PC-9 (cell line): Measurements from ENCODE around the gene SERINC2. TPM values are rescaled to one million over a fixed set of nuclear protein-coding genes. Genes with fewer than 3 reads are reported as not detected.
"Not testable (repeated sequence)": the region's sequence is repeated elsewhere in the genome, so short reads cannot be mapped to it uniquely, and the experiment has no call there.

ENCODE experiments used
- BruUV-seq: library from RNA; stranded (reverse); fragments of 400-500 nt; replicated peaks from 2 replicates; lab custom pipeline; 2021; lab: Mats Ljungman, UMichigan
- CTCF ChIA-PET: fragments of 300-600 bp; sonication (Branson Sonifier 250); formaldehyde crosslinking; loops from one replicate; lab custom pipeline; 2022; ENCODE audit warnings: antibody characterized with exemption; lab: Charles Lee
- POLR2A ChIA-PET: fragments of 300-600 bp; sonication (Branson Sonifier 250); formaldehyde crosslinking; loops from one replicate; lab custom pipeline; 2022; ENCODE audit warnings: antibody characterized with exemption; ENCODE audit not compliant: unreplicated experiment; lab: Charles Lee
- DNase-seq, 2 experiments: peaks; one replicate each; pipeline versions ENCODE4 v3.0.0 to v3.0.0-alpha.2; 2015 to 2022; ENCODE audit warnings: mixed read lengths in 1 of 2
- H2AFZ ChIP-seq: fragments of 200-600 bp; sonication (generic); 2 replicates; pipeline ENCODE4 v1.8.1; 2017; ENCODE audit warnings: antibody characterized with exemption
- H3F3A ChIP-seq: fragments of 200-600 bp; sonication (generic); 2 replicates; pipeline ENCODE4 v1.8.1; 2017; ENCODE audit warnings: antibody characterized with exemption, mild to moderate bottlenecking, low read depth; ENCODE audit not compliant: insufficient read depth
- H3K27ac ChIP-seq: fragments of 200-600 bp; sonication (generic); 2 replicates; pipeline ENCODE4 v1.6.1; 2016; ENCODE audit warnings: mixed run types
- H3K27me3 ChIP-seq: fragments of 200-600 bp; sonication (generic); 2 replicates; pipeline ENCODE4 v1.6.1; 2016; ENCODE audit warnings: low read depth, mixed run types; ENCODE audit not compliant: insufficient read depth
- H3K36me3 ChIP-seq: fragments of 200-600 bp; sonication (generic); 2 replicates; pipeline ENCODE4 v1.6.1; 2016; ENCODE audit warnings: low read depth, mixed run types
- H3K4me1 ChIP-seq: fragments of 200-600 bp; sonication (generic); replicated peaks from 2 replicates; pipeline ENCODE4 v1.6.1; 2016; ENCODE audit warnings: mixed run types; ENCODE audit not compliant: insufficient read depth
- H3K4me2 ChIP-seq: fragments of 200-600 bp; sonication (generic); 2 replicates; pipeline ENCODE4 v1.6.1; 2017; ENCODE audit warnings: mixed run types
- H3K4me3 ChIP-seq: fragments of 200-600 bp; sonication (generic); 2 replicates; pipeline ENCODE4 v1.6.1; 2016; ENCODE audit warnings: mixed run types
- H3K79me2 ChIP-seq: fragments of 200-600 bp; sonication (generic); 2 replicates; pipeline ENCODE4 v1.6.1; 2017; ENCODE audit warnings: low read depth, mixed run types
- H3K9me2 ChIP-seq: fragments of 200-600 bp; sonication (generic); 2 replicates; pipeline ENCODE4 v1.8.1; 2017; ENCODE audit warnings: mild to moderate bottlenecking; ENCODE audit not compliant: insufficient read depth
- H3K9me3 ChIP-seq: fragments of 200-600 bp; sonication (generic); 2 replicates; pipeline ENCODE4 v1.8.1; 2016; ENCODE audit warnings: low read depth; ENCODE audit not compliant: insufficient read depth
- H4K20me1 ChIP-seq: fragments of 200-600 bp; sonication (generic); 2 replicates; pipeline ENCODE4 v1.8.1; 2017; ENCODE audit not compliant: insufficient read depth
- EZH2 ChIP-seq: fragments of 200-600 bp; sonication (generic); IDR thresholded peaks from 2 replicates; pipeline ENCODE4 v1.8.0; 2017; ENCODE audit warnings: antibody characterized with exemption, low read depth
- intact Hi-C: fragments of 100-400 bp; cut with micrococcal nuclease; formaldehyde crosslinking; loops from one replicate; pipeline ENCODE4 v1.10.0; 2022; ENCODE audit not compliant: unreplicated experiment
- total RNA-seq: library from RNA; stranded (reverse); gene quantifications from 2 replicates; pipeline ENCODE4 v1.2.3, GENCODE V29; 2021
- TF ChIP-seq, protein P1 (sequence below): fragments of 200-600 bp; sonication (generic); conservative IDR thresholded peaks from 2 replicates; pipeline ENCODE4 v1.6.1; 2017; ENCODE audit warnings: mixed run types, antibody characterized with exemption, mild to moderate bottlenecking, moderate library complexity

The SERINC2 gene
- total RNA-seq, 1 experiment from 2014 or later: 36.0 TPM

GRCh38 chr1:31476891-31477846 is 64.2 kb downstream of the SERINC2 start:
- peaks cover 33% of the 10 kb centered on the region for H3K4me1 ChIP-seq
- peak overlapping the region; percentile 68 for H3K4me2 ChIP-seq
- intact Hi-C loops: loop anchor here (1.0 to 2.0 kb wide), 2 partner anchors 34 to 71 kb away; no protein-coding TSS in a partner anchor
- ChIA-PET POLR2A (no interaction called here), CTCF (interaction anchor here (0.7 to 1.1 kb wide), 2 partner anchors 38 to 72 kb away, joined by 3 to 4 read pairs; no protein-coding TSS in a partner anchor)
- no peaks in the 10 kb centered on the region for H4K20me1 ChIP-seq
- TF ChIP-seq, protein P1, sequence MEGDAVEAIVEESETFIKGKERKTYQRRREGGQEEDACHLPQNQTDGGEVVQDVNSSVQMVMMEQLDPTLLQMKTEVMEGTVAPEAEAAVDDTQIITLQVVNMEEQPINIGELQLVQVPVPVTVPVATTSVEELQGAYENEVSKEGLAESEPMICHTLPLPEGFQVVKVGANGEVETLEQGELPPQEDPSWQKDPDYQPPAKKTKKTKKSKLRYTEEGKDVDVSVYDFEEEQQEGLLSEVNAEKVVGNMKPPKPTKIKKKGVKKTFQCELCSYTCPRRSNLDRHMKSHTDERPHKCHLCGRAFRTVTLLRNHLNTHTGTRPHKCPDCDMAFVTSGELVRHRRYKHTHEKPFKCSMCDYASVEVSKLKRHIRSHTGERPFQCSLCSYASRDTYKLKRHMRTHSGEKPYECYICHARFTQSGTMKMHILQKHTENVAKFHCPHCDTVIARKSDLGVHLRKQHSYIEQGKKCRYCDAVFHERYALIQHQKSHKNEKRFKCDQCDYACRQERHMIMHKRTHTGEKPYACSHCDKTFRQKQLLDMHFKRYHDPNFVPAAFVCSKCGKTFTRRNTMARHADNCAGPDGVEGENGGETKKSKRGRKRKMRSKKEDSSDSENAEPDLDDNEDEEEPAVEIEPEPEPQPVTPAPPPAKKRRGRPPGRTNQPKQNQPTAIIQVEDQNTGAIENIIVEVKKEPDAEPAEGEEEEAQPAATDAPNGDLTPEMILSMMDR: no peak
- TF ChIP-seq EZH2: no peak
- peak overlapping the region; percentile 91 for H3K27ac ChIP-seq
- BruUV-seq: TSS peak; percentile 61
- peaks cover 5% of the 10 kb centered on the region for H3F3A ChIP-seq
- DNase-seq: peak; percentile 84 to 93
- no peak overlapping the region for H2AFZ ChIP-seq
- H3K9me3 ChIP-seq: peaks cover 8% of the 10 kb centered on the region
- no peaks in the 10 kb centered on the region for H3K79me2 ChIP-seq
- no peaks in the 10 kb centered on the region for H3K27me3 ChIP-seq
- no peaks in the 10 kb centered on the region for H3K36me3 ChIP-seq
- no peak overlapping the region for H3K4me3 ChIP-seq
- H3K9me2 ChIP-seq: no peaks in the 10 kb centered on the region

GRCh38 chr1:31478167-31478566 is 65.2 kb downstream of the SERINC2 start:
- Histone ChIP-seq H3K79me2 (no peaks in the 10 kb centered on the region), H3K4me2 (peak overlapping the region; percentile 68), H3K4me1 (peaks cover 36% of the 10 kb centered on the region), H2AFZ (no peak overlapping the region), H3K9me2 (no peaks in the 10 kb centered on the region), H4K20me1 (no peaks in the 10 kb centered on the region), H3K36me3 (no peaks in the 10 kb centered on the region), H3K4me3 (no peak overlapping the region), H3K9me3 (peaks cover 13% of the 10 kb centered on the region), H3F3A (peaks cover 14% of the 10 kb centered on the region), H3K27ac (peak overlapping the region; percentile 91), H3K27me3 (no peaks in the 10 kb centered on the region)
- intact Hi-C loops: no loop called here
- ChIA-PET CTCF (no interaction called here), POLR2A (no interaction called here)
- BruUV-seq: no TSS peak
- TF ChIP-seq, protein P1: no peak
- TF ChIP-seq EZH2: no peak
- DNase-seq: no peak

DNA sequence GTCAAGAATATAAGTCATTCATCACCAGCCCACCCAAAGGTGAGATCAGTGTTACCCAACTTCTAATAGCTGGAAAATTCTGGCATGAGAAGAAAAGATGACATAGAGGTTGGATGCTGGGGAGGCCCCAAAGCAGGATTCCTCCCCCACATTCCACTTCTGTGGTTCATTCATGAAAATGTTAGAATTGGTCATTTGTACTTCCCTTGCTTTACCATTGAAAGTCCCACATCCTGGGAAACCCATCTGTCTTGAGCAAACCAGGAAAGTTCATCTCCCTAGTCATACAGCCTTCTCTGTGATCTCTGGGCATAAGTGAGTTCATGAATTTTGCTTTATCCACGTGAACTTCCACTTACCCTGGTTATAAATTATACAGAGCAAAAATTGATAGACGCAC is 66.8 kb downstream of the SERINC2 start:
- CTCF ChIA-PET: no interaction called here
- no peaks in the 10 kb centered on the region for H3K79me2 ChIP-seq
- H3K4me2 ChIP-seq: no peak overlapping the region
- H4K20me1 ChIP-seq: no peaks in the 10 kb centered on the region
- no peak overlapping the region for H3K27ac ChIP-seq
- no TSS peak for BruUV-seq
- H3K4me1 ChIP-seq: peaks cover 44% of the 10 kb centered on the region
- no peak overlapping the region for H2AFZ ChIP-seq
- H3K4me3 ChIP-seq: no peak overlapping the region
- peaks cover 13% of the 10 kb centered on the region for H3K9me3 ChIP-seq
- no peaks in the 10 kb centered on the region for H3K27me3 ChIP-seq
- peaks cover 22% of the 10 kb centered on the region for H3F3A ChIP-seq
- no peaks in the 10 kb centered on the region for H3K36me3 ChIP-seq
- DNase-seq: no peak
- intact Hi-C loops: no loop called here
- H3K9me2 ChIP-seq: no peaks in the 10 kb centered on the region
- no peak for TF ChIP-seq EZH2
- TF ChIP-seq, protein P1: no peak
- POLR2A ChIA-PET: no interaction called here

DNA sequence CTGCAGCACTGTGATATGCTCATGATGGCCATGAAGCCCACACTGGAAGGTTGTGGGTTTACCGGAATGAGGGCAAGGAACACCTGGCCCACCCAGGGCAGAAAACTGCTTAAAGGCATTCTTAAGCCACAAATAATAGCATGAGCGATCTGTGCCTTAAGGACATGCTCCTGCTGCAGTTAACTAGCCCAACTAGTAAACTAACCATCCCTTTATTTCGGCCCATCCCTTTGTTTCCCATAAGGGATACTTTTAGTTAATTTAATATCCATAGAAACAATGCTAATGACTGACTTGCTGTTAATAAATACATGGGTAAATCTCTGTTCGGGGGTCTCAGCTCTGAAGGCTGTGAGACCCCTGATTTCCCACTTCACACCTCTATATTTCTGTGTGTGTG is 67.4 kb downstream of the SERINC2 start:
- H3K4me1 ChIP-seq: peaks cover 44% of the 10 kb centered on the region
- BruUV-seq, H3K27ac ChIP-seq, H2AFZ ChIP-seq, H3K4me2 ChIP-seq, H3K27me3 ChIP-seq, H3K4me3 ChIP-seq, H3K9me2 ChIP-seq, POLR2A ChIA-PET, H4K20me1 ChIP-seq, H3K79me2 ChIP-seq, DNase-seq, intact Hi-C loops, CTCF ChIA-PET, H3K36me3 ChIP-seq: not testable (repeated sequence)
- H3K9me3 ChIP-seq: peaks cover 13% of the 10 kb centered on the region; the same call in 1 of the 2 replicates
- H3F3A ChIP-seq: peaks cover 22% of the 10 kb centered on the region
